GM19240 (cell line): ENCODE results near the gene RAB38.

Experiments
- DNase-seq: peaks from one replicate; pipeline ENCODE4 v3.0.0; 2011; ENCODE audit warnings: low spot score; ENCODE audit not compliant: insufficient read length

The RAB38 gene

GRCh38 chr11:88174709-88175568 lies at the start of gene RAB38:
Gene RAB38 (minus strand): TSS chr11:88175443. CDS start chr11:88175384, 59 bp downstream.
- DNase-seq: no peak

GRCh38 chr11:88213406-88213805 lies 38.2 kb upstream of the RAB38 start:
- DNase-seq: no peak

- DNase-seq: no peak
Observed at GRCh38 chr11:88212300-88212699, 37.1 kb upstream of the RAB38 start.

GRCh38 chr11:88208745-88209144 lies 33.5 kb upstream of the RAB38 start:
- DNase-seq: no peak

- DNase-seq: no peak
Observed at GRCh38 chr11:88206751-88207150, 31.5 kb upstream of the RAB38 start.

- DNase-seq: no peak
Observed at GRCh38 chr11:88204353-88204752, 29.1 kb upstream of the RAB38 start.

- no peak for DNase-seq
Observed at GRCh38 chr11:88203604-88204003, 28.4 kb upstream of the RAB38 start.

GRCh38 chr11:88202498-88202897 lies 27.3 kb upstream of the RAB38 start:
- DNase-seq: no peak

GRCh38 chr11:88196393-88196792 lies 21.1 kb upstream of the RAB38 start:
- no peak for DNase-seq

- DNase-seq: no peak
Observed at GRCh38 chr11:88195908-88196307, 20.7 kb upstream of the RAB38 start.

- DNase-seq: no peak
Observed at GRCh38 chr11:88194990-88195389, 19.7 kb upstream of the RAB38 start.

GRCh38 chr11:88193278-88193677 lies 18.0 kb upstream of the RAB38 start:
- no peak for DNase-seq

GRCh38 chr11:88188932-88189253 lies 13.7 kb upstream of the RAB38 start:
- no peak for DNase-seq

- DNase-seq: no peak
Observed at GRCh38 chr11:88188251-88188931, 13.1 kb upstream of the RAB38 start.

GRCh38 chr11:88183233-88183632 lies 8.0 kb upstream of the RAB38 start:
- DNase-seq: no peak

- DNase-seq: no peak
Observed at GRCh38 chr11:88181776-88182175, 6.5 kb upstream of the RAB38 start.

GRCh38 chr11:88179971-88180629 lies 4.9 kb upstream of the RAB38 start:
- no peak for DNase-seq

- no peak for DNase-seq
Observed at GRCh38 chr11:88179141-88179540, 3.9 kb upstream of the RAB38 start.

GRCh38 chr11:88178191-88178590 lies 2.9 kb upstream of the RAB38 start:
- DNase-seq: no peak

- no peak for DNase-seq
Observed at GRCh38 chr11:88175569-88176075, 379 bp upstream of the RAB38 start.

GRCh38 chr11:88173956-88174355 lies 1.3 kb downstream of the RAB38 start:
- DNase-seq: no peak

GRCh38 chr11:88171982-88172381 lies 3.3 kb downstream of the RAB38 start:
- DNase-seq: no peak
